Upper lobe of left lung (tissue), 6 donors: ENCODE data around the gene ABHD17A. TPM values are rescaled to one million over a fixed set of nuclear protein-coding genes. Genes with fewer than 3 reads are reported as not detected.
"Not testable (repeated sequence)": the region's sequence is repeated elsewhere in the genome, so short reads cannot be mapped to it uniquely, and the experiment has no call there.

Source experiments
- ATAC-seq, 2 donors: fragments of 200-7000 bp; cut with Tn5 transposase; one replicate each; pipeline ENCODE4 v1.9.1; 2022; ENCODE audit warnings: mild to moderate bottlenecking in 2 of 2, moderate library complexity in 2 of 2; ENCODE audit not compliant: low FRiP score in 2 of 2
- DNase-seq, 2 donors: peaks; one replicate each; pipeline ENCODE4 v3.0.0-alpha.2; 2019 to 2020
- H3K27ac ChIP-seq, 4 donors: fragments of 200-600 bp; sonication (generic); one replicate each; pipeline ENCODE4 v1.5.1; 2016 to 2019
- H3K27me3 ChIP-seq, 4 donors: fragments of 200-600 bp; sonication (generic); one replicate each; pipeline ENCODE4 v1.5.1; 2017 to 2019
- H3K36me3 ChIP-seq, 4 donors: fragments of 200-600 bp; sonication (generic); one replicate each; pipeline ENCODE4 v1.5.1; 2016 to 2019
- H3K4me1 ChIP-seq, 4 donors: fragments of 200-600 bp; sonication (generic); one replicate each; pipeline ENCODE4 v1.5.1; 2018 to 2019
- H3K4me3 ChIP-seq, 4 donors: fragments of 200-600 bp; sonication (generic); one replicate each; pipeline ENCODE4 v1.5.1; 2017 to 2019; ENCODE audit warnings: mild to moderate bottlenecking in 2 of 4, moderate library complexity in 1 of 4
- H3K9me3 ChIP-seq, 4 donors: fragments of 200-600 bp; sonication (generic); one replicate each; pipeline ENCODE4 v1.5.1; 2018 to 2019
- CTCF ChIP-seq, 6 experiments: fragments of 450-650 bp in 4 of 6; fragments of 200-600 bp in 2 of 6; sonication (generic) in 2 of 6; IDR thresholded peaks; one replicate each; pipeline ENCODE4 v1.5.1; 2016 to 2019; ENCODE audit warnings: antibody characterized with exemption in 6 of 6
- EP300 ChIP-seq, 4 donors: sonication (generic); formaldehyde crosslinking; IDR thresholded peaks; one replicate each; pipeline ENCODE4 v1.5.1; 2017; ENCODE audit warnings: antibody characterized with exemption in 4 of 4, control low read depth in 2 of 4
- POLR2A ChIP-seq, 4 donors: fragments of 450-650 bp; IDR thresholded peaks; one replicate each; pipeline ENCODE4 v1.5.1; 2016 to 2017; ENCODE audit warnings: antibody characterized with exemption in 4 of 4, mild to moderate bottlenecking in 2 of 4
- POLR2AphosphoS5 ChIP-seq, 2 donors: sonication (generic); formaldehyde crosslinking; IDR thresholded peaks; one replicate each; pipeline ENCODE4 v1.5.1; 2017; ENCODE audit warnings: antibody characterized with exemption in 2 of 2
- WGBS, 2 donors: methylation state at CpG; one replicate each; pipeline ENCODE4 v1.1.5; 2017 to 2018; 5-methylcytosine and 5-hydroxymethylcytosine counted together
- total RNA-seq, 6 donors: library from RNA; depleted of rRNA in 4 of 6; stranded (reverse); fragments of >200 nt in 4 of 6; gene quantifications; one replicate each; pipeline versions ENCODE4 v1.1.0 to v1.2.1, GENCODE V29; 2016 to 2021
- donor health status: DM: no; HTN: no; CAD: no; lungs with moderate emphysema.
- donor health status: DM: no; HTN: yes; CAD: no; lungs with severe emphysema.

Gene ABHD17A
- total RNA-seq, 6 donors from 2014 or later = 63.4 to 143 (median 108) TPM

GRCh38 chr19:1882089-1882785, 3.1 kb downstream of the ABHD17A start:
- ATAC-seq (no peak), DNase-seq (peak in 1 of 2 donors; percentile 79)
- WGBS, 2 donors = 47 to 64% methylated on average over 27 to 31 of the region's 31 CpGs
- H3K27me3 ChIP-seq = no peaks in the 10 kb centered on the region
- peak overlapping the region in 3 of 4 donors; percentile 71 to 99 (median 96) for H3K4me3 ChIP-seq
- peak overlapping the region; percentile 59 to 94 (median 94) for H3K27ac ChIP-seq
- TF ChIP-seq EP300 (IDR thresholded peaks at IDR 0.05) (no peak), POLR2AphosphoS5 (IDR thresholded peaks at IDR 0.05) (peak in 1 of 2 donors; percentile 19), CTCF (IDR thresholded peaks at IDR 0.05) (no peak), POLR2A (IDR thresholded peaks at IDR 0.05) (peak in 1 of 4 donors; percentile 38)
- H3K9me3 ChIP-seq = no peaks in the 10 kb centered on the region
- peaks cover 35 to 56% (median 45%) of the 10 kb centered on the region in 4 donors for H3K4me1 ChIP-seq
- H3K36me3 ChIP-seq = peaks cover 0 to 19% (median 5%) of the 10 kb centered on the region in 4 donors

- H3K27me3 ChIP-seq, H3K9me3 ChIP-seq, ATAC-seq: not testable (repeated sequence)
- DNase-seq = peak in 1 of 2 donors; percentile 79
- Histone ChIP-seq H3K36me3 (peaks cover 0 to 19% (median 5%) of the 10 kb centered on the region in 4 donors), H3K4me1 (peaks cover 37 to 60% (median 49%) of the 10 kb centered on the region in 4 donors), H3K4me3 (peak overlapping the region in 3 of 4 donors; percentile 71 to 99 (median 96)), H3K27ac (peak overlapping the region; percentile 59 to 94 (median 94))
- whole genome bisulfite sequencing, 2 donors = 54 to 64% methylated on average over 2 to 17 of the region's 44 CpGs
These were observed 3.8 kb downstream of the ABHD17A start for GRCh38 chr19:1881393-1882088.

GRCh38 chr19:1880611-1881392, 4.5 kb downstream of the ABHD17A start:
- H3K27ac ChIP-seq = peak overlapping the region; percentile 47 to 93 (median 69)
- H3K4me3 ChIP-seq = peak overlapping the region in 3 of 4 donors; percentile 71 to 99 (median 96)

GRCh38 chr19:1879982-1880381, 5.3 kb downstream of the ABHD17A start:
- H3K27me3 ChIP-seq, H3K9me3 ChIP-seq, DNase-seq, ATAC-seq: not testable (repeated sequence)
- H3K27ac ChIP-seq = peak overlapping the region in 3 of 4 donors; percentile 47 to 93 (median 79)
- peak overlapping the region in 1 of 4 donors; percentile 96 for H3K4me3 ChIP-seq
- peaks cover 46 to 64% (median 50%) of the 10 kb centered on the region in 4 donors for H3K4me1 ChIP-seq
- WGBS, 2 donors = 86 to 90% methylated on average over 15 to 17 of the region's 17 CpGs
- peaks cover 0 to 19% (median 5%) of the 10 kb centered on the region in 4 donors for H3K36me3 ChIP-seq

More at GRCh38 chr19:1880611-1881392, 4.5 kb downstream of the ABHD17A start:
- Histone ChIP-seq H3K27me3 (no peaks in the 10 kb centered on the region), H3K36me3 (peaks cover 0 to 19% (median 5%) of the 10 kb centered on the region in 4 donors), H3K4me1 (peaks cover 42 to 64% (median 51%) of the 10 kb centered on the region in 4 donors), H3K9me3 (no peaks in the 10 kb centered on the region)
- TF ChIP-seq CTCF (IDR thresholded peaks at IDR 0.05) (no peak), POLR2AphosphoS5 (IDR thresholded peaks at IDR 0.05) (no peak), EP300 (IDR thresholded peaks at IDR 0.05) (no peak), POLR2A (IDR thresholded peaks at IDR 0.05) (no peak)
- peak in 1 of 2 donors; percentile 86 for DNase-seq
- ATAC-seq = no peak
- 71% methylated on average over 13 of the region's 35 CpGs; no CpG with 5 or more reads in 1 of the 2 donors for WGBS, 2 donors

- ATAC-seq, H3K27me3 ChIP-seq, H3K4me3 ChIP-seq, H3K9me3 ChIP-seq, H3K27ac ChIP-seq, DNase-seq: not testable (repeated sequence)
- Histone ChIP-seq H3K4me1 (peaks cover 48 to 65% (median 54%) of the 10 kb centered on the region in 4 donors), H3K36me3 (peaks cover 0 to 19% (median 5%) of the 10 kb centered on the region in 4 donors)
- 89 to 100% methylated on average over 1 to 5 of the region's 8 CpGs for WGBS, 2 donors
These were observed 6.7 kb downstream of the ABHD17A start for GRCh38 chr19:1878583-1878982.

- no CpG with 5 or more reads among the region's 47 CpGs for WGBS, 2 donors
- H3K4me1 ChIP-seq = peaks cover 48 to 65% (median 55%) of the 10 kb centered on the region in 4 donors
- ATAC-seq, H3K27ac ChIP-seq, H3K27me3 ChIP-seq, H3K9me3 ChIP-seq: not testable (repeated sequence)
- peak in 1 of 2 donors; percentile 80 for DNase-seq
- H3K4me3 ChIP-seq = peak overlapping the region in 1 of 4 donors; percentile 75
- peaks cover 0 to 23% (median 5%) of the 10 kb centered on the region in 4 donors for H3K36me3 ChIP-seq
These were observed 8.0 kb downstream of the ABHD17A start for GRCh38 chr19:1877280-1877660.

GRCh38 chr19:1876496-1877279, 8.6 kb downstream of the ABHD17A start:
- Histone ChIP-seq H3K27ac (peak overlapping the region; percentile 90 to 98 (median 96)), H3K4me3 (peak overlapping the region; percentile 73 to 99 (median 86)), H3K4me1 (peaks cover 48 to 65% (median 57%) of the 10 kb centered on the region in 4 donors), H3K36me3 (peaks cover 0 to 24% (median 6%) of the 10 kb centered on the region in 4 donors)
- peak in 1 of 2 donors; percentile 82 for DNase-seq
- 37 to 53% methylated on average over 29 of the region's 53 CpGs for WGBS, 2 donors
- H3K27me3 ChIP-seq, H3K9me3 ChIP-seq: not testable (repeated sequence)
- ATAC-seq = peak; percentile 40 to 44
